Measurements from ENCODE around the gene CTBP2. TPM values are rescaled to one million over a fixed set of nuclear protein-coding genes. Genes with fewer than 3 reads are reported as not detected.

Gene CTBP2
- total and polyA plus RNA-seq, 10 of the 15 experiments (the other 5 are each of a cell fraction or from before 2014, with no cell fraction given): 0.02 to 0.72 (median 0.06) TPM; not detected in 2

DNA sequence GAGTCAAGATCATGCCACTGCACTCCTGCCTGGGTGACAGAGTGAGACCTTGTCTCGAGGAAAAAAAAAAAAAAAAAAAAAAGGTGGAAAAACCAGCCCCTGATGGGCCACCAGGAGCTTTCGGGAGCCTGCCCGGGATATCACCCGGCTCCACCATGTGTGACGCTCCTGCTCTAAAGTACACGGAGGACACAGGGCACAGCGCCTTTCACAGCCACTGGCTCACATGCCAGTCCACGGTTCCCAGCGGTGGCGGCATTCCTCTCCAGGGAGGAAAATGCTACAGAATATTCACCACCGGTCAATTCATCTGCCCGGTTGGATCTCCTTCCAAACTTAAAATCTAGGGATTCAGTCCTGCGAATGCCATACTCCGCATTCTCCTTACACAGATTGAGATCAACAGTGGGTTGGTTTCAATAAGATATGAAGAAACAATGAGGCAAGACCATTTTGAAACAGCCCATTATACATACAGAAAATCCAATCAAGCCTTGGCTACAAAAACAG lies 81.2 kb downstream of the CTBP2 start (continued):
- TF ChIP-seq IRF4 (IDR thresholded peaks at IDR 0.05; ENCODE audit: low read depth, low read length): no peak
- no peak for TF ChIP-seq ASH2L (IDR thresholded peaks at IDR 0.05; ENCODE audit: borderline replicate concordance, low read depth)
- TF ChIP-seq, protein P1, sequence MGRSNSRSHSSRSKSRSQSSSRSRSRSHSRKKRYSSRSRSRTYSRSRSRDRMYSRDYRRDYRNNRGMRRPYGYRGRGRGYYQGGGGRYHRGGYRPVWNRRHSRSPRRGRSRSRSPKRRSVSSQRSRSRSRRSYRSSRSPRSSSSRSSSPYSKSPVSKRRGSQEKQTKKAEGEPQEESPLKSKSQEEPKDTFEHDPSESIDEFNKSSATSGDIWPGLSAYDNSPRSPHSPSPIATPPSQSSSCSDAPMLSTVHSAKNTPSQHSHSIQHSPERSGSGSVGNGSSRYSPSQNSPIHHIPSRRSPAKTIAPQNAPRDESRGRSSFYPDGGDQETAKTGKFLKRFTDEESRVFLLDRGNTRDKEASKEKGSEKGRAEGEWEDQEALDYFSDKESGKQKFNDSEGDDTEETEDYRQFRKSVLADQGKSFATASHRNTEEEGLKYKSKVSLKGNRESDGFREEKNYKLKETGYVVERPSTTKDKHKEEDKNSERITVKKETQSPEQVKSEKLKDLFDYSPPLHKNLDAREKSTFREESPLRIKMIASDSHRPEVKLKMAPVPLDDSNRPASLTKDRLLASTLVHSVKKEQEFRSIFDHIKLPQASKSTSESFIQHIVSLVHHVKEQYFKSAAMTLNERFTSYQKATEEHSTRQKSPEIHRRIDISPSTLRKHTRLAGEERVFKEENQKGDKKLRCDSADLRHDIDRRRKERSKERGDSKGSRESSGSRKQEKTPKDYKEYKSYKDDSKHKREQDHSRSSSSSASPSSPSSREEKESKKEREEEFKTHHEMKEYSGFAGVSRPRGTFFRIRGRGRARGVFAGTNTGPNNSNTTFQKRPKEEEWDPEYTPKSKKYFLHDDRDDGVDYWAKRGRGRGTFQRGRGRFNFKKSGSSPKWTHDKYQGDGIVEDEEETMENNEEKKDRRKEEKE (IDR thresholded peaks at IDR 0.05): no peak

DNA sequence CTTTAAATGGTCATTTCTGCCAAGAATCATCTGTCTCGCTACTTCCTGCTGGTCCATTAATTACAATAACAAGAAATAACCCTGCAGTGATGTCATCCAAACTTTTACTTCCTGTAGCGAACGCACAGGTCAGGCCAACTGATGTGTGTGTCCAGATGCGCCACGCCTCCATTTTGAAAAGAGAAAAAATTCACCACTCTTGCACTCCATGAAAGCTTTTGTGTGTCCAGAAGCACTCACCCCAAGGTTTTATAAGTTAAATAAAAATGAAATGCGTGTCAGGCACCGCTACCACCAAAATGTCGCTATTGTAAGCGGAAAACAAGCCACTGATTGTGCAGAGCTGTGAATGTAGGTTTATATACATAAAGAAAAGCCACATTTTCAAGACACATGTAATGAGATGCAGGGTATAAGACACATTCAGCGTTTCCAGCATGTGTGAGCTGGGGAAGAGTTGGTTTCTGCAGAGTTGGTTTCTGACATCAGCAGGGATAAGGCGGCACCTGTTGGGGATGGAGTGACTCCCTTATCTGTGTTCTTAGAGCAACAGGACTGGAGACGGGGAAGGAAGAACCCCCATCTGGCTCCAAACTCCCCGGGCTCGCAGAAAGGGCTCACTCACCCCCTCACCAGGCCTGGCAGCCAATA lies 83.3 kb downstream of the CTBP2 start:
- no peaks in the 10 kb centered on the region for H3K79me2 ChIP-seq (ENCODE audit: control insufficient read depth, insufficient read depth, low read length)
- ChIA-PET RAD21 (ENCODE audit: unreplicated experiment) (no interaction called here), CTCF (no interaction called here), SMC1A (ENCODE audit: uncharacterized antibody, unreplicated experiment) (no interaction called here), POLR2A (no interaction called here)
- ATAC-seq (no peak), FAIRE-seq (no peak), DNase-seq (ENCODE audit: low read depth, low spot score) (no peak)
- no peaks in the 10 kb centered on the region for H3K36me3 ChIP-seq (ENCODE audit: control insufficient read depth in 2 of 2, insufficient read depth in 2 of 2, low read length in 1 of 2)
- H3K4me1 ChIP-seq (ENCODE audit: control insufficient read depth, insufficient read depth, low read length): no peaks in the 10 kb centered on the region
- no peak overlapping the region for H3K9ac ChIP-seq (ENCODE audit: control insufficient read depth, insufficient read depth, low read length)
- H2AFZ ChIP-seq (ENCODE audit: control insufficient read depth, low read depth, low read length): no peak overlapping the region
- TF ChIP-seq, protein P2, sequence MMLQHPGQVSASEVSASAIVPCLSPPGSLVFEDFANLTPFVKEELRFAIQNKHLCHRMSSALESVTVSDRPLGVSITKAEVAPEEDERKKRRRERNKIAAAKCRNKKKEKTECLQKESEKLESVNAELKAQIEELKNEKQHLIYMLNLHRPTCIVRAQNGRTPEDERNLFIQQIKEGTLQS (IDR thresholded peaks at IDR 0.05; ENCODE audit: borderline replicate concordance, extremely low read depth, low read depth, low read length): no peak
- TF ChIP-seq CREM (IDR thresholded peaks at IDR 0.05; ENCODE audit: low read depth) (no peak), ZNF384 (IDR thresholded peaks at IDR 0.05; ENCODE audit: borderline replicate concordance, low read depth, low read length) (no peak), BACH1 (IDR thresholded peaks at IDR 0.05; ENCODE audit: borderline replicate concordance) (no peak), JUNB (IDR thresholded peaks at IDR 0.05) (no peak), ZNF24 (IDR thresholded peaks at IDR 0.05) (no peak), ZBED1 (IDR thresholded peaks at IDR 0.05; ENCODE audit: borderline replicate concordance) (no peak)
- TF ChIP-seq, protein P3, sequence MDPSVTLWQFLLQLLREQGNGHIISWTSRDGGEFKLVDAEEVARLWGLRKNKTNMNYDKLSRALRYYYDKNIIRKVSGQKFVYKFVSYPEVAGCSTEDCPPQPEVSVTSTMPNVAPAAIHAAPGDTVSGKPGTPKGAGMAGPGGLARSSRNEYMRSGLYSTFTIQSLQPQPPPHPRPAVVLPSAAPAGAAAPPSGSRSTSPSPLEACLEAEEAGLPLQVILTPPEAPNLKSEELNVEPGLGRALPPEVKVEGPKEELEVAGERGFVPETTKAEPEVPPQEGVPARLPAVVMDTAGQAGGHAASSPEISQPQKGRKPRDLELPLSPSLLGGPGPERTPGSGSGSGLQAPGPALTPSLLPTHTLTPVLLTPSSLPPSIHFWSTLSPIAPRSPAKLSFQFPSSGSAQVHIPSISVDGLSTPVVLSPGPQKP (IDR thresholded peaks at IDR 0.05; ENCODE audit: low read depth, low read length): no peak
- no peaks in the 10 kb centered on the region for H4K20me1 ChIP-seq (ENCODE audit: control insufficient read depth, insufficient read depth)
- 63% methylated on average over 14 of the region's 14 CpGs for WGBS (ENCODE audit: insufficient coverage, insufficient replicate concordance, low lambda C conversion rate, missing lambda C conversion rate)
- no TSS peak for BruUV-seq (replicated peaks)
- in situ Hi-C loops (cut with MboI): no loop called here
- H3K9me3 ChIP-seq (replicated peaks; ENCODE audit: control insufficient read depth, insufficient read depth, low read length): no peaks in the 10 kb centered on the region; the same call in 2 of the 3 replicates
- intact Hi-C loops (cut with micrococcal nuclease; ENCODE audit: unreplicated experiment): no loop called here
- H3K4me3 ChIP-seq: no peak overlapping the region
- H3K27ac ChIP-seq (ENCODE audit: control insufficient read depth, insufficient read depth): no peak overlapping the region
- peaks cover 0 to 4% of the 10 kb centered on the region in 2 experiments; a peak in 3 of 4 replicates for H3K27me3 ChIP-seq (replicated peaks in 1 of 2; ENCODE audit: control insufficient read depth in 2 of 2, insufficient read depth in 2 of 2, low read length in 1 of 2)
- no peak overlapping the region for H3K4me2 ChIP-seq (ENCODE audit: control insufficient read depth, insufficient read depth)

Data from GM12878 (cell line).